Fibroblast of the aortic adventitia (primary cell): ENCODE results near the gene MASP1. TPM values are rescaled to one million over a fixed set of nuclear protein-coding genes. Genes with fewer than 3 reads are reported as not detected.
"Not testable (repeated sequence)": the region's sequence is repeated elsewhere in the genome, so short reads cannot be mapped to it uniquely, and the experiment has no call there.

Experiments used
- DNase-seq: peaks from one replicate; pipeline ENCODE4 v3.0.0-alpha.2; 2010; ENCODE audit warnings: low read depth
- H3K4me3 ChIP-seq: 2 replicates; pipeline ENCODE4 v1.5.1; 2011; ENCODE audit warnings: low read depth, mild to moderate bottlenecking, control low read depth, low read length, moderate library complexity
- CTCF ChIP-seq: IDR thresholded peaks from 2 replicates; pipeline ENCODE4 v1.5.1; 2011; ENCODE audit warnings: mild to moderate bottlenecking, low read length, control low read depth, inconsistent platforms; ENCODE audit not compliant: insufficient read depth
- total RNA-seq: library from RNA; depleted of rRNA; stranded (reverse); fragments of >200 nt; gene quantifications from 2 replicates; pipeline ENCODE4 v1.2.3, GENCODE V29; 2012; ENCODE audit warnings: low replicate concordance

The MASP1 gene
- total RNA-seq, 1 donor, result 19.2 TPM

DNA sequence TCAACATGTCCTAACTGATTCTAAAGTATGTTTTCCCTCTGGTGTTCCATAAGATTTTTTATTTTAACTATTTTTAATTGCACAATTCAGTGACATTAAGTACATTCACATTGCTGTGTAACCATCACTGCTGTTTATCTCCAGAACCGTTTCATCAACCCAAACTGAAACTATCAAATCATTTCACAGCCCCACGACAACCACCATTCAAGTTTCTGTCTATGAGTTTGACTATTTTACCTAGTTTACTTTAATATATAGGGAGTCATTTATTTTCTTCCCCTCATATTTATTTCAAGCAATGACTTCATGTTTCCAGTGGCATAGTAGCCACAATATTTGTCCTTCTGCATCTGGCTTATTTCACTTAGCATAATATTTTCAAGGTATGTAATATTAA is 85.9 kb downstream of the MASP1 start:
- TF ChIP-seq CTCF, result no peak
- H3K4me3 ChIP-seq, result no peak overlapping the region
- DNase-seq, result no peak

GRCh38 chr3:187199463-187200050 is 92.0 kb downstream of the MASP1 start:
- DNase-seq, H3K4me3 ChIP-seq: not testable (repeated sequence)

GRCh38 chr3:187198490-187198889 is 93.0 kb downstream of the MASP1 start:
- H3K4me3 ChIP-seq, result no peak overlapping the region
- no peak for TF ChIP-seq CTCF
- DNase-seq, result no peak

DNA sequence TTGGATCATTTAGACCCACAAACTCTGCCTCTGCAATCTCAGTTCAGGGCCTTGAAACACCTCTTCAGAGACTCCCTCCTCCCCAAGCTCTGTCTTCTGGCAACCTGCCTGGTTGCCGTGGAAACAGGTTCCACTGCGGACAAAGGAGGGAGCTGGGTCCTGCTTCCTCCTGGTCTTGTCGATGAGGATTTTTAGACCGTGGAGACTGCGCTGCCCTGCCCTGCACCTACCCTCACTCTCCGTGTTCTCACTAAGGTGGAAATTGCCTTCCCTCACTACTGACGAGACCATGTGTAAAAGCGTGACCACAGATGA is 94.2 kb downstream of the MASP1 start, which contains the start of gene RTP1:
Gene RTP1 (plus strand): TSS at position 152 of the 315 bp plus-strand sequence. CDS start 30 bp downstream, at position 182.
- H3K4me3 ChIP-seq, result no peak within 1 kb of the TSS
- TF ChIP-seq CTCF, result no peak
- DNase-seq, result no peak

GRCh38 chr3:187196573-187197334 is 94.8 kb downstream of the MASP1 start:
- H3K4me3 ChIP-seq, result no peak overlapping the region
- no peak for DNase-seq
- no peak for TF ChIP-seq CTCF

- DNase-seq, result peak; percentile 39
- H3K4me3 ChIP-seq, result no peak overlapping the region
- no peak for TF ChIP-seq CTCF
Measured at GRCh38 chr3:187193181-187193580, 98.4 kb downstream of the MASP1 start.

GRCh38 chr3:187191271-187191670 is 100.3 kb downstream of the MASP1 start:
- no peak for DNase-seq
- no peak overlapping the region for H3K4me3 ChIP-seq
- TF ChIP-seq CTCF, result no peak
